K562 (cell line): Measurements from ENCODE around the gene SLC16A1.

ENCODE experiments used
- BDP1 ChIP-seq: IDR thresholded peaks from 3 replicates; pipeline ENCODE4 v1.6.1; 2011; ENCODE audit not compliant: insufficient read length, insufficient read depth
- C11orf30 ChIP-seq: fragments of 450-650 bp; IDR thresholded peaks from 2 replicates; pipeline ENCODE4 v1.6.1; 2016; ENCODE audit warnings: low read depth, mild to moderate bottlenecking
- ETS2 ChIP-seq: IDR thresholded peaks from 2 replicates; pipeline ENCODE4 v1.6.1; 2016; ENCODE audit warnings: borderline replicate concordance, missing genetic modification characterization, mild to moderate bottlenecking, moderate library complexity, missing compliant biosample characterization; ENCODE audit not compliant: poor library complexity, severe bottlenecking
- EZH2 ChIP-seq: IDR thresholded peaks from 2 replicates; pipeline ENCODE4 v1.6.1; 2012; ENCODE audit warnings: low read depth, mild to moderate bottlenecking, inconsistent platforms, low read length, borderline replicate concordance
- HDAC2 ChIP-seq: fragments of 450-650 bp; IDR thresholded peaks from 2 replicates; pipeline ENCODE4 v1.6.1; 2016; ENCODE audit warnings: mild to moderate bottlenecking
- HNRNPUL1 ChIP-seq: fragments of 200-400 bp; formaldehyde crosslinking; IDR thresholded peaks from 2 replicates; pipeline ENCODE4 v1.6.1; 2017; ENCODE audit warnings: low read length
- SIN3B ChIP-seq: fragments of 450-650 bp; IDR thresholded peaks from 2 replicates; pipeline ENCODE4 v1.6.1; 2017; ENCODE audit warnings: low read depth, mild to moderate bottlenecking, moderate library complexity
- ZBED1 ChIP-seq: IDR thresholded peaks from 2 replicates; pipeline ENCODE4 v1.6.1; 2014

DNA sequence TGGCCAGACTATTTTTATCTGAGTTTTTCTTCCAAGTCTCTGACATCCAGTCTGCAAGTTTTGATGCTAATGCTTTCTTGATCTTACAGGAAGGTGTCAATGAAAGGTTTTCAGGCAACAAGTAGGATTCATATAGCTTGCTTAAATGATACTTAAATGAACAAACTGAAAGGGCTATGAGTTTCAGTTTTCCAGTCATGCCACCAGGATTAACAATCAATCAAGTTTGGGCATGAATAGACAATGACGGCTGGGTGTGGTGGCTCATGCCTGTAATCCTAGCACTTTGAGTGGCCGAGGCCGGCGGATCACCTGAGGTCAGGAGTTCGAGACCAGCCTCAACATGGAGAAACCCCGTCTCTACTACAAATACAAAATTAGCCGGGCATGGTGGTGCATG, 34.3 kb upstream of the SLC16A1 start:
- no peak for TF ChIP-seq C11orf30
- TF ChIP-seq BDP1: no peak
- TF ChIP-seq SIN3B: no peak
- no peak for TF ChIP-seq ZBED1
- TF ChIP-seq ETS2 (tag): no peak
- TF ChIP-seq HDAC2: no peak
- no peak for TF ChIP-seq HNRNPUL1
- TF ChIP-seq EZH2: no peak
